GM12872 (cell line): ENCODE measurements around the gene MLF2.

Source experiments
- TF ChIP-seq, protein P1 (sequence below): IDR thresholded peaks from 3 replicates; pipeline ENCODE4 v1.5.1; 2011; ENCODE audit warnings: low read depth, mild to moderate bottlenecking, low read length, moderate library complexity; ENCODE audit not compliant: insufficient read depth

Gene MLF2

GRCh38 chr12:6748761-6749160 lies 4.2 kb downstream of the MLF2 start:
- TF ChIP-seq, protein P1, sequence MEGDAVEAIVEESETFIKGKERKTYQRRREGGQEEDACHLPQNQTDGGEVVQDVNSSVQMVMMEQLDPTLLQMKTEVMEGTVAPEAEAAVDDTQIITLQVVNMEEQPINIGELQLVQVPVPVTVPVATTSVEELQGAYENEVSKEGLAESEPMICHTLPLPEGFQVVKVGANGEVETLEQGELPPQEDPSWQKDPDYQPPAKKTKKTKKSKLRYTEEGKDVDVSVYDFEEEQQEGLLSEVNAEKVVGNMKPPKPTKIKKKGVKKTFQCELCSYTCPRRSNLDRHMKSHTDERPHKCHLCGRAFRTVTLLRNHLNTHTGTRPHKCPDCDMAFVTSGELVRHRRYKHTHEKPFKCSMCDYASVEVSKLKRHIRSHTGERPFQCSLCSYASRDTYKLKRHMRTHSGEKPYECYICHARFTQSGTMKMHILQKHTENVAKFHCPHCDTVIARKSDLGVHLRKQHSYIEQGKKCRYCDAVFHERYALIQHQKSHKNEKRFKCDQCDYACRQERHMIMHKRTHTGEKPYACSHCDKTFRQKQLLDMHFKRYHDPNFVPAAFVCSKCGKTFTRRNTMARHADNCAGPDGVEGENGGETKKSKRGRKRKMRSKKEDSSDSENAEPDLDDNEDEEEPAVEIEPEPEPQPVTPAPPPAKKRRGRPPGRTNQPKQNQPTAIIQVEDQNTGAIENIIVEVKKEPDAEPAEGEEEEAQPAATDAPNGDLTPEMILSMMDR = no peak

DNA sequence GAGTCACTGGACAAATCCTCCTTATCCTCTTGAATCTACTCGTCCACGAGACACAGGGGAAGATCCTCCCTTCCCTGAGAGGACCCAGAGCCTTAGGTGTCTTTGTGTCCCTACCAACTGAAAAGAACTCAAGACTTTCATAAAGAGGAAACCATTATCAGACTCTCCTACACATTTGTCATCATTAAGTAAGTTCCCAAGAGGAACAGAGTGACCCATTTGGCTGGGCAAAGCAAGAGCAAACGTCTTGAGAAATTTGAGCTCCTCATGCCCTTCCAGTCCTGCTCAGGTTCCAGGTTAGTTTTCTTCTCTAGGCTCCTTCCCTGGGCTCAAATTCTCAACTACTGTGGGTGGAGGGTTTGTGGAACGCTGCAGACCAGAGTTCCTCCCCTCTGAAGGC lies 5.7 kb downstream of the MLF2 start:
- TF ChIP-seq, protein P1 = no peak

DNA sequence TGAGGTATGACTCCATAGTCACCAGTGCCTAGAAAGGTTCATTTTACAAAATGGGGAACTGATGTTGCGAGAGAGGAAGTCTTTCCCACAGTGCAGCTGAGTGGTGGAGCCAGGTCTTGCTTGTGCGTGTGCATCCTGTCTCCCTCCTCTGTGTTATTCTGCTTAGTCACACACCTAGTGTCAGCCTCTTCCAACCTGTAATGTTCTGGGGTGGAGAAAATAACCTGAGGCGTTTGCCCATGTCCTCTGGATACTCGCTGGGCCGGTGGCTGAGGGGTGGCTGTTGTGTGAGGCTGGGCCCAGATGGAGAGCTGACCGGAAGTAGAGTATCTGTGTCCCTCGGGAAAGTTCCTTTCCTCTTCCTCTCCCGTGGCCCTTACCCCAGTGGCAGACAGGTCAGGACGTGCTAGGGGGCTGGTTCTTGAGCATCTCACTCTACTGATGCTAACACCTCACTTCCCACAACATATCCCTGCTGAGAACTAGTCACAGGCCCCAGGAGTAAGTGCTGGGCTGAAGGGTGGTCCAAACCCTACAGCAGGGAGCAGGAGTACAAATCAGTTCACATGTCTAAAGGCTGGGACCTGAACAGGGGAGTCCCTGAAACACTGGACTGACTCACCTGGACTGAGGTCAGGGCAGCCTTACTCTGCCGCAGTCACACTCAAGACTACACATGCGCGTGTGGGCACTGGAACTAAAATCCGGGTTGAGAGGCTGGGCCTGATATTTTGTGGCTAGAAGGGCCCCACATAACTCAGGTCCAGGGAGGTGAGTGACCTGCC lies 7.0 kb downstream of the MLF2 start:
- TF ChIP-seq, protein P1 = no peak

DNA sequence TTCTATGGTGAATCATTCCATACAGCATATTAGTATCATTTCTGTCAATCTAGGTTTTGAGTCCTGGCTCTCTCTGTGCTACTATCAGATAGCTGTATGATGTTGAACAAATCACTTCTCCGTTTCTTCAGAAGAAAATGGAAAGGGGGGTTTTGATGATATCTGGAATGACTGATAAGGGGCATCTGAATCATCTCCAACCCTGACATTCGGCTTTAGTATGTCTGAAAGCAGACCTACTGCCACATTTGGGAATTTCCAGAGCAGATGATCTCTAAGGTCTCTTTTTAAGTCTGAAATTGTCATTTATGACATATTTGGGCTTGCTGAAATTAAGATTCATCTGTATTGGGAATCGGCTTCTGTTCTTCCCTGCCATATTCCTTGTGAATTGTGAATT lies 10.1 kb downstream of the MLF2 start:
- TF ChIP-seq, protein P1 = no peak

DNA sequence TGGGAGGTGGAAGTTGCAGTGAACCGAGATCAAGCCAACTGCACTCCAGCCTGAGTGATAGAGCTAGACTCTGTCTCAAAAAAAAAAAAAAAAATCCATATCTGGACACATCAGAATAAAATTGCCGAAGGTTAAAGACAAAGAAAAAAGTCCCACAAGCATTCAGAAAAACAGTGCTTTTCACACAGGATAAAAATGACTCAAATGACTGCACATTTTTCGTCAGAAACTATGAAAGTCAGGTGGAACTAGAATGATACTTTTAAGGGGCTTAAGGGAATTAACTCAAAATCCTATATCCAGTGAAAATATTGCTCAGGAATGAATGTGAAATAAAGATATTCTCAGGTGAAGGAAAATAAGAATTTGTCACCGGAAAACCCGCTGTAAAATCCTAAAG lies 16.2 kb downstream of the MLF2 start:
- TF ChIP-seq, protein P1 = no peak

DNA sequence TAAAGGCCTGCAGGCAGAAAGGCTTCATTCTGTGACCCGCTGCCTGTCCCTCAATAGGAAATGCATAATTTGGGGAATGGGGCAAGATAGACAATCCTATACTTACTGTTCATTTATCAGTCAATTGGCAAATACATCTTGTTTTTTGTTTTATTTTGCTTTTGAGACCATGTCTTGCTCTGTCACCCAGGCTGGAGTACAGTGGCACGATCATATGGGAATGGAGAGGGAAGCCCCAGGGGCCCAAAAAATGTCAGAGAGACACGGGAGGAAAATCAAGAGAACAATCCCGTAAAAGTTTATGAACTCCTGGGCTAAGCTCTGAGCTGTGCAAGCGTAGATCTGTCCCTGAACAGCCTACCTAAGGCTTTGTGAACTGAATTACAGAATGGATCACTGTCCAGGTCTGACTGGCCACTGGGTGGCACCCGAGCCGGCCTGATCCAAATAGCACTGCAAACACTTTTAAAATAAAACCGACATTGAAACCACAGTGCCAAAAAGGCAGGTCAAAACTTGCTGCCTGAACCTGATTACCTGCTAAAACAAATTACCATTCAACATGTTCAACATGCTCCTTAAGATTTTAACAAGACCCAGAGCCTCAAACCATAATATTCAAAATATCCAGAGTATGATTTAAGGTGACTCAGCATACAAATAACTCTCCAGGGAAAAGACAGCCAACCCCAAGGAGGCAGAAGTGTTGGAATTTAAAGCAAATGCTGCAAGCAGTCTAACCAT lies 17.3 kb downstream of the MLF2 start:
- TF ChIP-seq, protein P1 = peak; percentile 78

DNA sequence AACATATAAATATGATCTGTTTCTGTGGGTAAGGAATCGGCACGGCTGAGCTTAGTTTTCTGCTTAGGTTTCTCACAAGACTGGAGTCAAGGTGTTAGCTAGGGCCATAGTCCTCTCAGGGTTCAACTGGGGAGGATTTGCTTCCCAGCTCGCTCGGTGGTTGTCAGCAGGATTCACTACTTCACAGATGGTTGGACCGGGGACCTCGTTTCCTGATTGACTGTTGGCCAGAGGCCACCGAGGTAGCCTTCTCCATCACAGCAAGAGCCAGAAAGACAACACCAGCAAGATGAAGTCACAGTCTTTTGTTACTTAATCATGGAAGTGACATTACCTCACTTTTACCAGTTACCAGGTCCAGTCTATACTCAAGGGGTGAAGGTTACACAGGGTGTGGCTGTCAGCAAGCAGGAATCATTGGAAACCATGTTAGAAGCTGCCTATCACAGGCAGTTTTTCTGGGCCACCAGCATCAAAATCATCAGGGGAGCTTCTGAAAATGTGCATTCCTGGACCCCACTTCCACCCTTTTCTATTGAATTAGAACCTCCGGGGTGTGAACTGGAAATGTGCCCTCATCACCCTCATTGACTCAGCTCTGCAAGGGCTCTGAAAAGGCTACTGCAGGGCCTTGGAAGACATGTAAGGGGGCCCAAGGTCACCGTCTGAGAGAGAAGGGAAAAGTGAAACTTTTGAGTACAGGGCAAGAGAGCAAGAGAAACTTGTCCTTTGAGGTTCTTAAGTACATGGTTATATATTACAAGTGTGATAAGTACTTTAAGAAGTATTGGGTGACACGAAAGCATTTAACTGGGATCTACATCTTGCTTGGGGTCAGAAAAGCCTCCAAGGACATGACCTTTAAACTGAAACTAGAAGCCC lies 18.2 kb downstream of the MLF2 start:
- TF ChIP-seq, protein P1 = no peak
